Brain microvascular endothelial cell (primary cell): ENCODE data around the gene RANGRF.
"Not testable (repeated sequence)": the region's sequence is repeated elsewhere in the genome, so short reads cannot be mapped to it uniquely, and the experiment has no call there.

Experiments used
- DNase-seq: peaks from one replicate; pipeline ENCODE4 v3.0.0-alpha.2; 2020
- H3K27ac ChIP-seq: fragments of 250-450 bp; sonication (Bioruptor Pico); 2 replicates; pipeline ENCODE4 v1.5.1; 2020; ENCODE audit warnings: mild to moderate bottlenecking, moderate library complexity
- H3K27me3 ChIP-seq: fragments of 250-450 bp; sonication (Bioruptor Pico); replicated peaks from 2 replicates; pipeline ENCODE4 v1.5.1; 2020; ENCODE audit warnings: mild to moderate bottlenecking
- H3K36me3 ChIP-seq: fragments of 250-450 bp; sonication (Bioruptor Pico); replicated peaks from 2 replicates; pipeline ENCODE4 v1.5.1; 2020; ENCODE audit warnings: mild to moderate bottlenecking
- H3K4me3 ChIP-seq: 2 replicates; pipeline ENCODE4 v1.5.1; 2011; ENCODE audit warnings: low read depth, mild to moderate bottlenecking, control low read depth, low read length, moderate library complexity
- in situ Hi-C: cut with HindIII; loops from 2 replicates; pipeline ENCODE4 v1.10.0; 2017; ENCODE audit warnings: low sequenced_read_pairs, low pct_ligation_motif_present
- TF ChIP-seq, protein P1 (sequence below): IDR thresholded peaks from 2 replicates; pipeline ENCODE4 v1.5.1; 2011; ENCODE audit warnings: low read depth, mild to moderate bottlenecking, moderate library complexity, low read length, control low read depth, inconsistent platforms; ENCODE audit errors: missing control alignments

The RANGRF gene

GRCh38 chr17:8288336-8289102 lies at the start of gene RANGRF:
RANGRF (plus strand) TSS chr17:8288670; CDS start chr17:8288789, 119 bp downstream.
- TF ChIP-seq, protein P1, sequence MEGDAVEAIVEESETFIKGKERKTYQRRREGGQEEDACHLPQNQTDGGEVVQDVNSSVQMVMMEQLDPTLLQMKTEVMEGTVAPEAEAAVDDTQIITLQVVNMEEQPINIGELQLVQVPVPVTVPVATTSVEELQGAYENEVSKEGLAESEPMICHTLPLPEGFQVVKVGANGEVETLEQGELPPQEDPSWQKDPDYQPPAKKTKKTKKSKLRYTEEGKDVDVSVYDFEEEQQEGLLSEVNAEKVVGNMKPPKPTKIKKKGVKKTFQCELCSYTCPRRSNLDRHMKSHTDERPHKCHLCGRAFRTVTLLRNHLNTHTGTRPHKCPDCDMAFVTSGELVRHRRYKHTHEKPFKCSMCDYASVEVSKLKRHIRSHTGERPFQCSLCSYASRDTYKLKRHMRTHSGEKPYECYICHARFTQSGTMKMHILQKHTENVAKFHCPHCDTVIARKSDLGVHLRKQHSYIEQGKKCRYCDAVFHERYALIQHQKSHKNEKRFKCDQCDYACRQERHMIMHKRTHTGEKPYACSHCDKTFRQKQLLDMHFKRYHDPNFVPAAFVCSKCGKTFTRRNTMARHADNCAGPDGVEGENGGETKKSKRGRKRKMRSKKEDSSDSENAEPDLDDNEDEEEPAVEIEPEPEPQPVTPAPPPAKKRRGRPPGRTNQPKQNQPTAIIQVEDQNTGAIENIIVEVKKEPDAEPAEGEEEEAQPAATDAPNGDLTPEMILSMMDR: no peak
- no peaks in the 10 kb centered on the region for H3K36me3 ChIP-seq
- H3K27ac ChIP-seq: peak within 1 kb of the TSS; percentile 84
- DNase-seq: peak; percentile 68
- H3K27me3 ChIP-seq: no peaks in the 10 kb centered on the region
- peak within 1 kb of the TSS; percentile 85 for H3K4me3 ChIP-seq
- in situ Hi-C loops: no loop called here

DNA sequence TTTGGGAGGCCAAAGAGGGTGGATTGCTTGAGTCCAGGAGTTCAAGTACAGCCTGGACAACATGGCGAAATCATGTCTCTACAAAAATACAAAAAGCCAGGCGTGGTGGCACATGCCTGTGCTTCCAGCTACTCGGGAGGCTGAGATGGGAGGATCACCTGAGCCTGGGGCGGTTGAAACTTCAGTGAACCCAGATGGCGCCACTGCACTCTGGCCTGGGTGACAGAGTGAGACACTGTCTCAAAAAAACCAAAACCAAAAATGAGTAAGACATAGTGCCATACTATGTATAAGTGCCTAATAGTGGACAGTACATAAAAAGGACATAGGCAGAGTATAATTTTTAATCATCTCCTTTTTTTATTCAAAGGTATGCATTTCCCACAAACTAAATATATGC lies 44.6 kb upstream of the RANGRF start:
- in situ Hi-C loops: no loop called here
- TF ChIP-seq, protein P1: no peak
- no peaks in the 10 kb centered on the region for H3K36me3 ChIP-seq
- no peaks in the 10 kb centered on the region for H3K27me3 ChIP-seq
- H3K27ac ChIP-seq: no peak overlapping the region
- H3K4me3 ChIP-seq: no peak overlapping the region
- DNase-seq: no peak

- in situ Hi-C loops: no loop called here
- no peak for DNase-seq
- Histone ChIP-seq H3K27ac (no peak overlapping the region), H3K4me3 (no peak overlapping the region), H3K36me3 (no peaks in the 10 kb centered on the region), H3K27me3 (no peaks in the 10 kb centered on the region)
- TF ChIP-seq, protein P1: no peak
Measured at GRCh38 chr17:8244768-8245167, 43.7 kb upstream of the RANGRF start.

GRCh38 chr17:8248751-8249607 lies 39.5 kb upstream of the RANGRF start, which contains the start of gene PFAS:
PFAS (plus strand) TSS chr17:8249289; CDS start chr17:8253938, 4,649 bp downstream.
- Histone ChIP-seq H3K27ac (peak within 1 kb of the TSS; percentile 90), H3K4me3 (peak within 1 kb of the TSS; percentile 100), H3K27me3 (no peaks in the 10 kb centered on the region), H3K36me3 (no peaks in the 10 kb centered on the region)
- DNase-seq: peak; percentile 93
- TF ChIP-seq, protein P1: no peak
- in situ Hi-C loops: no loop called here

DNA sequence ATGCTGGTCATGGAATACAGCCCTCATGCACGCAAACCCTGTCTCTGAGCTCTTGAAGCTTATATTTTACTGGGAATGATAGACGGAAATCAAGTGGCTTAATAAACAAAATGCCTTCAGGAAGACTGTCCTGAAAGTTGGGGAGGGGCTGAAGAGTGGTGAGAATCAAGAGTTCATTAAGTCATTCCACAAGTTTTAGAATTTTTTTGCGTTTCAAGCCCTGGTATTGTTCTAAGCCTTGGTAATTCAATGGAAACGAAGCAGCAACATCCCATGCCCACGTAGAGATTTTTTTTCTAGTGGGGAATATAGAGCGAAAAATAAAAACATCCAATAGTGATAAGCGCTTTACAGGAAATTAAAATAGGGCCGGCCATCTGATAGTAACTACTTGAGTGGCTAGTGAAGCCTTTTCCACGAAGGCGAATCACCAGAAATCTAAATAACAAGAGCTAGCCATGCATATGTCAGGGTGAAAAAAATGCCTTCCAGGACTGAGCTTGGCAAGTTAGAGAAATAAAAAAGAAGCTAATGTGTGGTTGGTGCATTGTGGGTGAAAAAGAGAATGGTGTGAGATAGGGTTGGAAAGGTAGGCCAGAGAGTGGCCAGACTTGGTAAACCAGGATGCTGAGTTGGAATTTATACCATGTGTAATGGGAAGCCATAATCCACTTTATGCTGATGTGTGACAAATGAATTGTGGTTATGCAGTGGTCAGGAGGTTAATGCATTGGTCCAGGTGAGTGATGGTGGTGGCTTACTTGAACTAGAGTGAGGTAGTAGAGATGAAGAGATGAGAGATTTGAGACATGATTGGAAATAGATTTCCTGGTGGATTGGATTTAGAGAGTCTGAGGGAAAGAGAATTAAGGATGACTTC lies 38.6 kb upstream of the RANGRF start:
- H3K27me3 ChIP-seq: no peaks in the 10 kb centered on the region
- peak overlapping the region; percentile 90 for H3K27ac ChIP-seq
- TF ChIP-seq, protein P1: no peak
- peak overlapping the region; percentile 100 for H3K4me3 ChIP-seq
- peaks cover 5% of the 10 kb centered on the region for H3K36me3 ChIP-seq
- in situ Hi-C loops: no loop called here
- no peak for DNase-seq

GRCh38 chr17:8251411-8251810 lies 37.1 kb upstream of the RANGRF start:
- DNase-seq, H3K27me3 ChIP-seq, in situ Hi-C loops, H3K4me3 ChIP-seq, H3K27ac ChIP-seq: not testable (repeated sequence)
- peaks cover 19% of the 10 kb centered on the region for H3K36me3 ChIP-seq
